AG04449 (cell line): ENCODE data around the gene PSENEN.
"Not testable (repeated sequence)": the region's sequence is repeated elsewhere in the genome, so short reads cannot be mapped to it uniquely, and the experiment has no call there.

ENCODE experiments used
- CTCF ChIA-PET: fragments of 350-600 bp; formaldehyde crosslinking; extraction: SDS; loops from one replicate; lab custom pipeline; 2021; ENCODE audit warnings: antibody characterized with exemption; lab: Yijun Ruan, JAX
- POLR2A ChIA-PET: fragments of 400-600, 350-600 bp; formaldehyde crosslinking; extraction: SDS; loops from one replicate; lab custom pipeline; 2020; ENCODE audit warnings: antibody characterized with exemption, inconsistent platforms; lab: Yijun Ruan, JAX
- DNase-seq: peaks from one replicate; pipeline ENCODE4 v3.0.0-alpha.2; 2010; ENCODE audit warnings: low read depth, low spot score
- H3K4me3 ChIP-seq: 2 replicates; pipeline ENCODE4 v1.5.1; 2011; ENCODE audit warnings: low read depth, mild to moderate bottlenecking, control low read depth, low read length
- CTCF ChIP-seq: IDR thresholded peaks from one replicate; pipeline ENCODE4 v1.5.1; 2011; ENCODE audit warnings: mild to moderate bottlenecking, moderate library complexity, low read length, control low read depth, inconsistent platforms; ENCODE audit not compliant: insufficient read depth; ENCODE audit errors: missing control alignments

Gene PSENEN

GRCh38 chr19:35791814-35792279 lies 46.4 kb downstream of the PSENEN start:
- H3K4me3 ChIP-seq = no peak overlapping the region
- ChIA-PET POLR2A (no interaction called here), CTCF (no interaction called here)
- no peak for DNase-seq
- TF ChIP-seq CTCF = no peak

GRCh38 chr19:35792312-35792711 lies 46.9 kb downstream of the PSENEN start:
- no peak for DNase-seq
- no peak for TF ChIP-seq CTCF
- H3K4me3 ChIP-seq = no peak overlapping the region
- POLR2A ChIA-PET = no interaction called here
- CTCF ChIA-PET = no interaction called here

- H3K4me3 ChIP-seq = no peak overlapping the region
- CTCF ChIA-PET = no interaction called here
- DNase-seq = no peak
- POLR2A ChIA-PET = no interaction called here
- TF ChIP-seq CTCF = no peak
These were observed 47.4 kb downstream of the PSENEN start for GRCh38 chr19:35792888-35793287.

GRCh38 chr19:35793381-35794165 lies 48.1 kb downstream of the PSENEN start:
- POLR2A ChIA-PET = no interaction called here

GRCh38 chr19:35795564-35795963 lies 50.1 kb downstream of the PSENEN start:
- CTCF ChIA-PET, POLR2A ChIA-PET, H3K4me3 ChIP-seq, DNase-seq: not testable (repeated sequence)

More at GRCh38 chr19:35793381-35794165, 48.1 kb downstream of the PSENEN start:
- no peak for DNase-seq
- CTCF ChIA-PET = no interaction called here
- H3K4me3 ChIP-seq = no peak overlapping the region
- TF ChIP-seq CTCF = no peak
